ENCODE data around the gene ZNF17. TPM values are rescaled to one million over a fixed set of nuclear protein-coding genes. Genes with fewer than 3 reads are reported as not detected.

Gene ZNF17
- total and polyA plus RNA-seq, 7 donors: 3.6 to 11.0 (median 6.1) TPM

DNA sequence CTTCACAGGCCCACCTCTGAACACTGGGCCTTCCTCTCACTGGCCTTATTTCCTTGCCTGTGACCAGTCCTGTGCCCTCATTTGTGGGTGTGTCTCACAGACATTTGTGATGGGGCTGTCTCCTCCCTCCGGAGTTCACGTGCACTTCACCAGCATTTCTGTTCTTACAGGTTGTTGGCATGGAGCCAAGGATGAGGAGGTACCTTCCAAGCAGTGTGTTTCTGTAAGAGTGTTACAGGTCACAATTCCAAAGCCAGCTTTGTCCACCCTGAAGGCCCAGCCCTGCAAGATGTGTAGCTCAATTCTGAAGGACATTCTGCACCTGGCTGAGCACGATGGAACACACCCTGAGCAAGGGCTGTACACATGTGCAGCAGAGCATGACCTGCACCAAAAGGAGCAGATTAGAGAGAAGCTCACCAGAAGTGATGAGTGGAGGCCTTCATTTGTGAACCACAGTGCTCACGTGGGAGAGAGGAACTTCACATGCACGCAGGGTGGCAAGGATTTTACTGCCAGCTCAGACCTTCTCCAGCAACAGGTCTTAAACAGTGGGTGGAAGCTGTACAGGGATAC lies 32.2 kb downstream of the ZNF17 start:
- Histone ChIP-seq H3K4me1 (no peaks in the 10 kb centered on the region), H3K27me3 (ENCODE audit: insufficient read depth in 3 of 3, low read length in 2 of 3) (no peaks in the 10 kb centered on the region), H3K27ac (no peak overlapping the region), H3K36me3 (ENCODE audit: insufficient read depth in 1 of 2, low read depth in 1 of 2) (peaks cover 9 to 32% of the 10 kb centered on the region in 2 donors), H3K4me3 (no peak overlapping the region), H3K9me3 (peaks cover 44% of the 10 kb centered on the region)
- TF ChIP-seq, protein P1, sequence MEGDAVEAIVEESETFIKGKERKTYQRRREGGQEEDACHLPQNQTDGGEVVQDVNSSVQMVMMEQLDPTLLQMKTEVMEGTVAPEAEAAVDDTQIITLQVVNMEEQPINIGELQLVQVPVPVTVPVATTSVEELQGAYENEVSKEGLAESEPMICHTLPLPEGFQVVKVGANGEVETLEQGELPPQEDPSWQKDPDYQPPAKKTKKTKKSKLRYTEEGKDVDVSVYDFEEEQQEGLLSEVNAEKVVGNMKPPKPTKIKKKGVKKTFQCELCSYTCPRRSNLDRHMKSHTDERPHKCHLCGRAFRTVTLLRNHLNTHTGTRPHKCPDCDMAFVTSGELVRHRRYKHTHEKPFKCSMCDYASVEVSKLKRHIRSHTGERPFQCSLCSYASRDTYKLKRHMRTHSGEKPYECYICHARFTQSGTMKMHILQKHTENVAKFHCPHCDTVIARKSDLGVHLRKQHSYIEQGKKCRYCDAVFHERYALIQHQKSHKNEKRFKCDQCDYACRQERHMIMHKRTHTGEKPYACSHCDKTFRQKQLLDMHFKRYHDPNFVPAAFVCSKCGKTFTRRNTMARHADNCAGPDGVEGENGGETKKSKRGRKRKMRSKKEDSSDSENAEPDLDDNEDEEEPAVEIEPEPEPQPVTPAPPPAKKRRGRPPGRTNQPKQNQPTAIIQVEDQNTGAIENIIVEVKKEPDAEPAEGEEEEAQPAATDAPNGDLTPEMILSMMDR (IDR thresholded peaks at IDR 0.05): no peak
- intact Hi-C loops (cut with DNase I): no loop called here
- DNase-seq (no peak), ATAC-seq (no peak)
- 69 to 86% (median 69%) methylated on average over 5 of the region's 5 CpGs for WGBS, 3 donors

DNA sequence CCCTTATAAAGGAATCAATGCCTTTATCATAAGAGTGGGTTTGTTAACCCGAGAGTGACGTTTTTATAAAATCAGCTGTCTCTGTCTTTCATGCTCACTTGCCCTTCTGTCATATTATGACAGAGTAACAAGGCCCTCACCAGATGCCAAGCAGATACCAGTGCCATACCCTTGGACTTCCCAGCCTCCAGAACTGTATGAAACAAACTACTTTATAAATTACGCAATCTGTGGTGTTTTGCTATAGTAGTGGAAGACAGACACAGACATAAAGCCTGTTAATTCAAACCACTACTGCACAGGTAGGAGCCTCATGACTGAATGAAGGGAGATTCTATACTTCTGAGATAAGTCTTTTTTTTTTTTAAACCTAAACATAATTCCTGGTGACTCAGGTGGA lies 41.3 kb downstream of the ZNF17 start:
- Histone ChIP-seq H3K4me3 (no peak overlapping the region), H3K9me3 (peaks cover 49% of the 10 kb centered on the region), H3K27me3 (ENCODE audit: insufficient read depth in 3 of 3, low read length in 2 of 3) (no peaks in the 10 kb centered on the region), H3K4me1 (no peaks in the 10 kb centered on the region), H3K36me3 (ENCODE audit: insufficient read depth in 1 of 2, low read depth in 1 of 2) (peaks cover 0 to 3% of the 10 kb centered on the region in 2 donors), H3K27ac (no peak overlapping the region)
- intact Hi-C loops (cut with DNase I): no loop called here
- TF ChIP-seq, protein P1 (IDR thresholded peaks at IDR 0.05): no peak
- DNase-seq (no peak), ATAC-seq (no peak)
- 76 to 89% (median 83%) methylated on average over 3 of the region's 3 CpGs for WGBS, 3 donors

DNA sequence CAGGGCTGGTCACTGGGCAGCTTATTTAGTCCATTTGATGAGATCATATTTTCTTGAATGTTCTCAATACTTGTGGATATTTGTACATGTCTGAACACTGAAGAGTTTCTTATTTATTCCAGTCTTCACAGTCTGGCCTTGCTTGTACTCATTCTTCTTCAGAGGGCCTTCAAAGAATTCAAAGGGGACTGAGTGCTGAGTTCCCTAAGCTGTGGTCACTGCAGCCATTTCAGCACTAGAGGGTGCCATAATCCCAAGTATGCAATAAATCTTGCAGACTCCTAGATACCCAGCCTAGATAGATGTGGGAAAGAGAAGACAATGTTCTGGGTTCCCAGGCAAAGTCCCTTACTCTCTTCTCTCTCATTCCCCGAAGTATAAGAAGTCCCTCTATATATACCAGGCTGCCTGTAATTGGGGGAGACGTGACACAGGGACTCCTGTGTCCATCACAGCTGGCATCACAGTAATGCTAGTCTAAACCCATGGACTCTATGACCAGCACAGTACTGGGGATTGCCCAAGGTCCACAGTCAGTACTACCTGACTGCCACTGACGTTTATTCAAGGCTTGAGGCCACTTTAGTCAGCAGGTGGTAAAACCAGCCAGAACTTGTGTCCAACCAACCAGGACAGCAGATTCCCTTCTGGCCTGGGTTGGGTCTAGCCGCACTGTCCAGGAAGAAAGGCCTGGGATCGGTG lies 54.9 kb downstream of the ZNF17 start:
- ATAC-seq: peak in 3 of 4 donors; percentile 82 to 88 (median 83)

DNA sequence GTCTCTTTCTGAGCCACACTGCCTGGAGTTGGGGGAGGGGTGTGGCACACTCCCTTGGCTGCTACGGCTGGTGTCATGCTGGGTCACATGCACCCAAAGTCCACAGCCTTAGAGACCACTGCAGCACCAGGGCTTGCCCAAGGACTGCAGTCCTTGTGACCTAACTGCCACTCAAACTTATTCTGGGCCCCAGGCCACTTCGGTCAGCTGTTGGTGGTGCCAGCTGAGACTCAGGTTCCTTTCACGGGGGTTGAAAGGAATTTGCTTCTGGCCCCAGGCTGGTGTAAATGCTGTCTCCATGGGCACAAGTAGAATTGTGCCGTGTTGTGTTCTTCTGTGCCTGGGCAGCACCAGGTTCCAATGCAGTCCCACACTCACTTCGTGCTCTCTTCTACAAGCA lies 55.5 kb downstream of the ZNF17 start:
- H3K27me3 ChIP-seq (ENCODE audit: insufficient read depth in 3 of 3, low read length in 2 of 3): no peaks in the 10 kb centered on the region
- H3K36me3 ChIP-seq (ENCODE audit: insufficient read depth in 1 of 2, low read depth in 1 of 2): peaks cover 5 to 6% of the 10 kb centered on the region in 2 donors
- intact Hi-C loops (cut with DNase I): no loop called here
- 51 to 68% (median 61%) methylated on average over 5 of the region's 5 CpGs for WGBS, 3 donors
- no peaks in the 10 kb centered on the region for H3K4me1 ChIP-seq
- DNase-seq: peak; percentile 22 to 65
- no peak overlapping the region for H3K27ac ChIP-seq
- peak; percentile 47 to 92 (median 90) for ATAC-seq
- H3K9me3 ChIP-seq: peaks cover 87% of the 10 kb centered on the region
- TF ChIP-seq, protein P1 (IDR thresholded peaks at IDR 0.05): no peak
- no peak overlapping the region for H3K4me3 ChIP-seq

More for the DNA sequence above, 54.9 kb downstream of the ZNF17 start:
- no peak for DNase-seq
- intact Hi-C loops (cut with DNase I): no loop called here
- Histone ChIP-seq H3K4me1 (no peaks in the 10 kb centered on the region), H3K9me3 (peaks cover 86% of the 10 kb centered on the region), H3K27me3 (ENCODE audit: insufficient read depth in 3 of 3, low read length in 2 of 3) (no peaks in the 10 kb centered on the region), H3K4me3 (no peak overlapping the region), H3K36me3 (ENCODE audit: insufficient read depth in 1 of 2, low read depth in 1 of 2) (peaks cover 5 to 6% of the 10 kb centered on the region in 2 donors), H3K27ac (no peak overlapping the region)
- TF ChIP-seq, protein P1 (IDR thresholded peaks at IDR 0.05): no peak
- 48 to 71% (median 61%) methylated on average over 5 of the region's 5 CpGs for WGBS, 3 donors

Other genes with a start within 250 kb of the ZNF17 start
- gene DUXA, start 243.7 kb upstream of the ZNF17 start, total RNA-seq: not detected
- gene DUXA, start 243.7 kb upstream of the ZNF17 start, polyA plus RNA-seq: not detected
- gene ZNF264, start 219.7 kb upstream of the ZNF17 start, total RNA-seq: 10 to 100 TPM; 14.6 to 20.3 (median 15.5) TPM
- 1 to 10 TPM; 2.3 to 4.9 (median 2.4) TPM for gene ZNF264, start 219.7 kb upstream of the ZNF17 start, polyA plus RNA-seq
- 1 to 10 TPM in 2 of 4 donors, under 1 TPM in 1, not detected in 1; 0.37 to 2.1 (median 1.9) TPM for gene AURKC, start 180.1 kb upstream of the ZNF17 start, total RNA-seq
- gene AURKC, start 180.1 kb upstream of the ZNF17 start, polyA plus RNA-seq: 1 to 10 TPM in 1 of 3 donors, under 1 TPM in 2; 0.55 to 1.3 (median 0.70) TPM
- gene ZNF805, start 170.5 kb upstream of the ZNF17 start, total RNA-seq: 10 to 100 TPM; 10.3 to 16.4 (median 12.7) TPM
- 1 to 10 TPM; 1.2 to 5.2 (median 1.2) TPM for gene ZNF805, start 170.5 kb upstream of the ZNF17 start, polyA plus RNA-seq
- gene ZNF460, start 130.7 kb upstream of the ZNF17 start, total RNA-seq: 10 to 100 TPM; 30.1 to 54.0 (median 38.1) TPM
- 1 to 10 TPM; 1.0 to 7.0 (median 1.1) TPM for gene ZNF460, start 130.7 kb upstream of the ZNF17 start, polyA plus RNA-seq
- gene ZNF543, start 90.7 kb upstream of the ZNF17 start, total RNA-seq: 1 to 10 TPM; 6.7 to 6.8 (median 6.7) TPM
- gene ZNF543, start 90.7 kb upstream of the ZNF17 start, polyA plus RNA-seq: 1 to 10 TPM; 1.0 to 3.9 (median 2.0) TPM
- 1 to 10 TPM; 3.3 to 8.8 (median 6.8) TPM for gene ZNF304, start 59.9 kb upstream of the ZNF17 start, total RNA-seq
- gene ZNF304, start 59.9 kb upstream of the ZNF17 start, polyA plus RNA-seq: 1 to 10 TPM; 2.3 to 6.2 (median 3.3) TPM
- gene TRAPPC2B, start 47.6 kb upstream of the ZNF17 start, total RNA-seq: 10 to 100 TPM; 12.6 to 21.3 (median 17.5) TPM
- gene TRAPPC2B, start 47.6 kb upstream of the ZNF17 start, polyA plus RNA-seq: 10 to 100 TPM; 30.9 to 78.7 (median 38.9) TPM
- gene ZNF547, start 47.6 kb upstream of the ZNF17 start, total RNA-seq: 1 to 10 TPM; 1.1 to 2.8 (median 1.9) TPM
- 1 to 10 TPM in 2 of 3 donors, under 1 TPM in 1; 0.80 to 3.3 (median 1.1) TPM for gene ZNF547, start 47.6 kb upstream of the ZNF17 start, polyA plus RNA-seq
- gene ZNF548, start 21.3 kb upstream of the ZNF17 start, total RNA-seq: 10 to 100 TPM in 2 of 4 donors, 1 to 10 TPM in 2; 5.6 to 12.1 (median 8.3) TPM
- gene ZNF548, start 21.3 kb upstream of the ZNF17 start, polyA plus RNA-seq: 1 to 10 TPM; 3.2 to 9.9 (median 4.6) TPM
- 10 to 100 TPM in 2 of 4 donors, 1 to 10 TPM in 2; 5.1 to 11.9 (median 8.0) TPM for gene ZNF749, start 24.2 kb downstream of the ZNF17 start, total RNA-seq
- 10 to 100 TPM in 2 of 3 donors, 1 to 10 TPM in 1; 6.7 to 22.4 (median 19.7) TPM for gene ZNF749, start 24.2 kb downstream of the ZNF17 start, polyA plus RNA-seq
- 1 to 10 TPM in 3 of 4 donors, under 1 TPM in 1; 0.76 to 4.1 (median 2.3) TPM for gene VN1R1, start 46.0 kb downstream of the ZNF17 start, total RNA-seq
- gene VN1R1, start 46.0 kb downstream of the ZNF17 start, polyA plus RNA-seq: under 1 TPM; 0.42 to 0.57 (median 0.51) TPM
- gene ZNF772, start 66.4 kb downstream of the ZNF17 start, total RNA-seq: 10 to 100 TPM; 12.0 to 15.2 (median 14.1) TPM
- gene ZNF772, start 66.4 kb downstream of the ZNF17 start, polyA plus RNA-seq: 1 to 10 TPM; 2.7 to 8.7 (median 3.0) TPM
- 1 to 10 TPM; 4.1 to 7.5 (median 6.9) TPM for gene ZNF419, start 76.6 kb downstream of the ZNF17 start, total RNA-seq
- 10 to 100 TPM in 1 of 3 donors, 1 to 10 TPM in 2; 5.9 to 24.4 (median 6.9) TPM for gene ZNF419, start 76.6 kb downstream of the ZNF17 start, polyA plus RNA-seq
- gene ZNF773, start 88.8 kb downstream of the ZNF17 start, total RNA-seq: 1 to 10 TPM; 2.7 to 5.7 (median 4.4) TPM
- 1 to 10 TPM; 2.3 to 7.5 (median 3.0) TPM for gene ZNF773, start 88.8 kb downstream of the ZNF17 start, polyA plus RNA-seq
- gene ZNF549, start 116.2 kb downstream of the ZNF17 start, total RNA-seq: 1 to 10 TPM; 1.5 to 4.0 (median 2.3) TPM
- 1 to 10 TPM; 1.4 to 4.6 (median 2.6) TPM for gene ZNF549, start 116.2 kb downstream of the ZNF17 start, polyA plus RNA-seq
- gene ZNF550, start 148.7 kb downstream of the ZNF17 start, total RNA-seq: 1 to 10 TPM; 2.1 to 4.9 (median 4.6) TPM
- gene ZNF550, start 148.7 kb downstream of the ZNF17 start, polyA plus RNA-seq: 1 to 10 TPM; 1.5 to 5.0 (median 2.9) TPM
- 1 to 10 TPM; 2.1 to 4.0 (median 2.4) TPM for gene ZNF416, start 167.8 kb downstream of the ZNF17 start, total RNA-seq
- 1 to 10 TPM; 1.9 to 2.9 (median 2.3) TPM for gene ZNF416, start 167.8 kb downstream of the ZNF17 start, polyA plus RNA-seq
- 1 to 10 TPM in 2 of 4 donors, under 1 TPM in 2; 0.74 to 2.9 (median 1.3) TPM for gene ZIK1, start 173.0 kb downstream of the ZNF17 start, total RNA-seq
- 1 to 10 TPM in 2 of 3 donors, under 1 TPM in 1; 0.72 to 4.4 (median 2.5) TPM for gene ZIK1, start 173.0 kb downstream of the ZNF17 start, polyA plus RNA-seq
- gene ZNF530, start 188.7 kb downstream of the ZNF17 start, total RNA-seq: 1 to 10 TPM in 3 of 4 donors, under 1 TPM in 1; 0.81 to 2.9 (median 2.0) TPM
- gene ZNF530, start 188.7 kb downstream of the ZNF17 start, polyA plus RNA-seq: 10 to 100 TPM in 1 of 3 donors, 1 to 10 TPM in 2; 1.7 to 11.7 (median 2.4) TPM
- gene ZNF134, start 203.1 kb downstream of the ZNF17 start, total RNA-seq: 1 to 10 TPM; 5.4 to 8.1 (median 7.5) TPM
- gene ZNF134, start 203.1 kb downstream of the ZNF17 start, polyA plus RNA-seq: 1 to 10 TPM; 3.4 to 8.6 (median 4.4) TPM
- gene ZNF211, start 222.0 kb downstream of the ZNF17 start, total RNA-seq: 1 to 10 TPM; 1.6 to 6.9 (median 4.9) TPM
- gene ZNF211, start 222.0 kb downstream of the ZNF17 start, polyA plus RNA-seq: 1 to 10 TPM; 2.9 to 4.9 (median 3.3) TPM